ENCODE data around the gene LAPTM5. TPM values are rescaled to one million over a fixed set of nuclear protein-coding genes. Genes with fewer than 3 reads are reported as not detected.

LAPTM5 gene
- total RNA-seq, 1 experiment from 2014 or later: not detected

DNA sequence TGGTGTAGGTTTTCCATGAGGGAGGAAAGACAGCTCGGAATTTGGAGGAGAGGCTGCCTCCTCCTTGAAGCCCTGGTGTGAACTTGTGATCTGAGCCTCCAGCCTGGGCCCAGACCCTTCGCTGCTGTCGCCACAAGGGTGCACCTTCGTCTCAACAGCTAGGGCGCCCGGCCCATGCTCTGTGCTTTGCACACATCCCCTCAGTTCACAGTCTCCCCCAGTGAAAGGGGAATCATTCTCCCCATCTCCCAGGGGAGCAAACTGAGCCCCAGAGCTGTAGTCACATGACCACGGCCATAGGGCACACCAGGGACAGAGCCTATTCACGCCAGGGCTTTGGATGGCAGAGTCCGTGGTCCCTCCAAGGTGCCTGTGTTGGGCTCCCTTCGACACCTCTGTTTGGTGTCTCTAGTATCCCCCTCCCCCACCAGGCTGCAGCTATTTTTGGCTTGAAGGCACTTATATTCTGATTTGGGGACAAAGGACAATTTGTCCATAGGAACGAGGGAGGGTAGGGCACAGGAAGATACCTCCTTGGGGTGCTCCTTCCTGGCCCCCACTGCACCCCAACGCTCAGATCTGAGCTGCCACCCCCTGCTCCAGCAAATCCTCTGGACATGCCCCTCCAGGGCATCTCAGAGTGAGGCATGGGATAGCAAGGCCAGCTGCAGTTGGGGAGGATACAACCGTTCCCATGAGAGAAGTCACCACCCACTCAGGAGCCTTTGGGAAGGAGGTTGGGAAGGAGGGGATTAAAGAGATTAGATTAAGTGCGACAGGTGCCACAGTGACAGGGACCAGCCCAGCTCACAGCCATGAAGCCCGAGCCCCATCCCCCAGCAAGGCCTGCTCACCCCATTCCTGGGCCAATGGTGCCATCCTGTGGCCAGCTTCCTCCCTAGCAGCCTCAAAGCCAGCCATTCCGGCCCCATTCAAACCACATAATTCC lies 49.9 kb downstream of the LAPTM5 start:
- H3K27ac ChIP-seq (ENCODE audit: low read depth, low read length, poor library complexity, severe bottlenecking): no peak overlapping the region
- POLR2A ChIA-PET (ENCODE audit: low non-redundant PET): no interaction called here
- no peak overlapping the region for H3K4me3 ChIP-seq (ENCODE audit: low read depth, low read length, poor library complexity, severe bottlenecking)
- DNase-seq (ENCODE audit: low spot score): peak; percentile 86
- BruUV-seq (replicated peaks): no TSS peak
- TF ChIP-seq EZH2 (IDR thresholded peaks at IDR 0.05; ENCODE audit: borderline replicate concordance, low read depth, low read length, poor library complexity, severe bottlenecking): no peak
- TF ChIP-seq, protein P1, sequence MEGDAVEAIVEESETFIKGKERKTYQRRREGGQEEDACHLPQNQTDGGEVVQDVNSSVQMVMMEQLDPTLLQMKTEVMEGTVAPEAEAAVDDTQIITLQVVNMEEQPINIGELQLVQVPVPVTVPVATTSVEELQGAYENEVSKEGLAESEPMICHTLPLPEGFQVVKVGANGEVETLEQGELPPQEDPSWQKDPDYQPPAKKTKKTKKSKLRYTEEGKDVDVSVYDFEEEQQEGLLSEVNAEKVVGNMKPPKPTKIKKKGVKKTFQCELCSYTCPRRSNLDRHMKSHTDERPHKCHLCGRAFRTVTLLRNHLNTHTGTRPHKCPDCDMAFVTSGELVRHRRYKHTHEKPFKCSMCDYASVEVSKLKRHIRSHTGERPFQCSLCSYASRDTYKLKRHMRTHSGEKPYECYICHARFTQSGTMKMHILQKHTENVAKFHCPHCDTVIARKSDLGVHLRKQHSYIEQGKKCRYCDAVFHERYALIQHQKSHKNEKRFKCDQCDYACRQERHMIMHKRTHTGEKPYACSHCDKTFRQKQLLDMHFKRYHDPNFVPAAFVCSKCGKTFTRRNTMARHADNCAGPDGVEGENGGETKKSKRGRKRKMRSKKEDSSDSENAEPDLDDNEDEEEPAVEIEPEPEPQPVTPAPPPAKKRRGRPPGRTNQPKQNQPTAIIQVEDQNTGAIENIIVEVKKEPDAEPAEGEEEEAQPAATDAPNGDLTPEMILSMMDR (conservative IDR thresholded peaks at IDR 0.05; ENCODE audit: low read depth, low read length): peak; percentile 90
- H3K4me1 ChIP-seq (ENCODE audit: insufficient read depth, low read length, poor library complexity, severe bottlenecking): peaks cover 10% of the 10 kb centered on the region
- H3K36me3 ChIP-seq (ENCODE audit: insufficient read depth, low read length, poor library complexity, severe bottlenecking): no peaks in the 10 kb centered on the region
- no peaks in the 10 kb centered on the region for H3K9me3 ChIP-seq (ENCODE audit: low read depth, low read length, poor library complexity, severe bottlenecking)
- intact Hi-C loops (cut with micrococcal nuclease; ENCODE audit: unreplicated experiment): loop anchor here (2.0 to 10.0 kb wide), 8 partner anchors 273 to 1471 kb away; partner anchors contain the start of gene PTPRU
- no peaks in the 10 kb centered on the region for H3K27me3 ChIP-seq (replicated peaks; ENCODE audit: insufficient read depth, low read depth, low read length, poor library complexity)
- CTCF ChIA-PET: interaction anchor here (0.6 to 1.1 kb wide), 8 partner anchors 10 to 1468 kb away, joined by 3 to 4 read pairs (median 4); no protein-coding TSS in a partner anchor

DNA sequence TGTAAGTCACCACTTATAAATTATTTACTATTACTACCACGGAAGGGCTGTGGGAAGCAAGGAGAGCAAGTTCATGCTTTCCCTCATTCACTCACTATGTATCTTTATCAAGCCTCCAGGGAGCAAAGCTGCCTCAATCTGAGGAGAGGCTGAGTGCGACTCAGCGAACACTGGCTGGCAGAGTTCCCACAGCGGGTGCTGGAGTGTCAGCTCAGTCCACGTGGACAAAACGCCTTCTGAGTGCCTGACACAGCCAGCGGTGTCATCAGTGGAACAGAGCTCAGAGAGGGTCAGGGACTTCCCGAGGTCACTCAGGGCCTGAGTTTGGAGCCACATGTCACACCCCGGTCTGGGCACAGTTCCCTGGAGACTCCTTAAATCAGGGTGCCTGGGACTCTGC lies 51.0 kb downstream of the LAPTM5 start:
- ChIA-PET POLR2A (ENCODE audit: low non-redundant PET) (no interaction called here), CTCF (no interaction called here)
- H3K27ac ChIP-seq (ENCODE audit: low read depth, low read length, poor library complexity, severe bottlenecking): no peak overlapping the region
- no peak for TF ChIP-seq EZH2 (IDR thresholded peaks at IDR 0.05; ENCODE audit: borderline replicate concordance, low read depth, low read length, poor library complexity, severe bottlenecking)
- TF ChIP-seq, protein P1 (conservative IDR thresholded peaks at IDR 0.05; ENCODE audit: low read depth, low read length): no peak
- no peaks in the 10 kb centered on the region for H3K36me3 ChIP-seq (ENCODE audit: insufficient read depth, low read length, poor library complexity, severe bottlenecking)
- peak; percentile 56 for DNase-seq (ENCODE audit: low spot score)
- intact Hi-C loops (cut with micrococcal nuclease; ENCODE audit: unreplicated experiment): loop anchor here (5.0 to 10.0 kb wide), 6 partner anchors 272 to 1372 kb away; no protein-coding TSS in a partner anchor
- H3K4me3 ChIP-seq (ENCODE audit: low read depth, low read length, poor library complexity, severe bottlenecking): no peak overlapping the region
- H3K9me3 ChIP-seq (ENCODE audit: low read depth, low read length, poor library complexity, severe bottlenecking): no peaks in the 10 kb centered on the region
- H3K27me3 ChIP-seq (replicated peaks; ENCODE audit: insufficient read depth, low read depth, low read length, poor library complexity): no peaks in the 10 kb centered on the region
- BruUV-seq (replicated peaks): no TSS peak
- peaks cover 10% of the 10 kb centered on the region for H3K4me1 ChIP-seq (ENCODE audit: insufficient read depth, low read length, poor library complexity, severe bottlenecking)

DNA sequence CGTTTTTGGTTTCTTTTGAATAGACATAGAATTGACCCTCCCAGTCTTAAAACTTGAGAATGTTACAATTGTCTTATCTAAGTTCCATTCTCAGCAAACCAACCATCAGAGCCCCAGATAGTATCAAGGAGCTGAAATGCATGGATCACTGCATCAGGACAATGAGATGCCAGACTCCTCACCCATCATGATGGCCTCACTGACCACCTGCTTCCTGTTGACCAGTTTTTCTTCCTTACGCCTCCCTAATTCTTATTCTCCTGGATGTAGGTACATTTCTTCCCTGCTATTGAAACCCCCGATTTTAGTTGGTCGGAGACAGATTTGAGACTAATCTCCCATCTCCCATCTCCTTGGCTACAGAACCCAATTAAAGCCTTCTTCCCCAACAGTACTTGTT lies 51.9 kb downstream of the LAPTM5 start:
- POLR2A ChIA-PET (ENCODE audit: low non-redundant PET): no interaction called here
- no peak for TF ChIP-seq EZH2 (IDR thresholded peaks at IDR 0.05; ENCODE audit: borderline replicate concordance, low read depth, low read length, poor library complexity, severe bottlenecking)
- TF ChIP-seq, protein P1 (conservative IDR thresholded peaks at IDR 0.05; ENCODE audit: low read depth, low read length): no peak
- intact Hi-C loops (cut with micrococcal nuclease; ENCODE audit: unreplicated experiment): loop anchor here (5.0 to 10.0 kb wide), 6 partner anchors 271 to 1371 kb away; no protein-coding TSS in a partner anchor
- BruUV-seq (replicated peaks): no TSS peak
- no peaks in the 10 kb centered on the region for H3K9me3 ChIP-seq (ENCODE audit: low read depth, low read length, poor library complexity, severe bottlenecking)
- no peak overlapping the region for H3K27ac ChIP-seq (ENCODE audit: low read depth, low read length, poor library complexity, severe bottlenecking)
- peaks cover 10% of the 10 kb centered on the region for H3K4me1 ChIP-seq (ENCODE audit: insufficient read depth, low read length, poor library complexity, severe bottlenecking)
- H3K36me3 ChIP-seq (ENCODE audit: insufficient read depth, low read length, poor library complexity, severe bottlenecking): no peaks in the 10 kb centered on the region
- CTCF ChIA-PET: no interaction called here
- no peak for DNase-seq (ENCODE audit: low spot score)
- no peaks in the 10 kb centered on the region for H3K27me3 ChIP-seq (replicated peaks; ENCODE audit: insufficient read depth, low read depth, low read length, poor library complexity)
- H3K4me3 ChIP-seq (ENCODE audit: low read depth, low read length, poor library complexity, severe bottlenecking): no peak overlapping the region

Data from A673 (cell line).